GM12873 (cell line): ENCODE data around the gene SELENOW.

Experiments used
- TF ChIP-seq, protein P1 (sequence below): IDR thresholded peaks from 2 replicates; pipeline ENCODE4 v1.5.1; 2012; ENCODE audit warnings: low read depth, mild to moderate bottlenecking, moderate library complexity, low read length, control low read depth; ENCODE audit not compliant: insufficient read depth; ENCODE audit errors: missing control alignments

The SELENOW gene

GRCh38 chr19:47813995-47814328, 35.5 kb downstream of the SELENOW start:
- TF ChIP-seq, protein P1, sequence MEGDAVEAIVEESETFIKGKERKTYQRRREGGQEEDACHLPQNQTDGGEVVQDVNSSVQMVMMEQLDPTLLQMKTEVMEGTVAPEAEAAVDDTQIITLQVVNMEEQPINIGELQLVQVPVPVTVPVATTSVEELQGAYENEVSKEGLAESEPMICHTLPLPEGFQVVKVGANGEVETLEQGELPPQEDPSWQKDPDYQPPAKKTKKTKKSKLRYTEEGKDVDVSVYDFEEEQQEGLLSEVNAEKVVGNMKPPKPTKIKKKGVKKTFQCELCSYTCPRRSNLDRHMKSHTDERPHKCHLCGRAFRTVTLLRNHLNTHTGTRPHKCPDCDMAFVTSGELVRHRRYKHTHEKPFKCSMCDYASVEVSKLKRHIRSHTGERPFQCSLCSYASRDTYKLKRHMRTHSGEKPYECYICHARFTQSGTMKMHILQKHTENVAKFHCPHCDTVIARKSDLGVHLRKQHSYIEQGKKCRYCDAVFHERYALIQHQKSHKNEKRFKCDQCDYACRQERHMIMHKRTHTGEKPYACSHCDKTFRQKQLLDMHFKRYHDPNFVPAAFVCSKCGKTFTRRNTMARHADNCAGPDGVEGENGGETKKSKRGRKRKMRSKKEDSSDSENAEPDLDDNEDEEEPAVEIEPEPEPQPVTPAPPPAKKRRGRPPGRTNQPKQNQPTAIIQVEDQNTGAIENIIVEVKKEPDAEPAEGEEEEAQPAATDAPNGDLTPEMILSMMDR: no peak

GRCh38 chr19:47819858-47820257, 41.4 kb downstream of the SELENOW start:
- TF ChIP-seq, protein P1: no peak

- TF ChIP-seq, protein P1: no peak
Observed at GRCh38 chr19:47820410-47820809, 41.9 kb downstream of the SELENOW start.

- TF ChIP-seq, protein P1: no peak
Observed at GRCh38 chr19:47821460-47822020, 43.0 kb downstream of the SELENOW start, which contains the start of gene CRX. CRX (plus strand) TSS chr19:47821937; CDS start chr19:47834444, 12,507 bp downstream.

DNA sequence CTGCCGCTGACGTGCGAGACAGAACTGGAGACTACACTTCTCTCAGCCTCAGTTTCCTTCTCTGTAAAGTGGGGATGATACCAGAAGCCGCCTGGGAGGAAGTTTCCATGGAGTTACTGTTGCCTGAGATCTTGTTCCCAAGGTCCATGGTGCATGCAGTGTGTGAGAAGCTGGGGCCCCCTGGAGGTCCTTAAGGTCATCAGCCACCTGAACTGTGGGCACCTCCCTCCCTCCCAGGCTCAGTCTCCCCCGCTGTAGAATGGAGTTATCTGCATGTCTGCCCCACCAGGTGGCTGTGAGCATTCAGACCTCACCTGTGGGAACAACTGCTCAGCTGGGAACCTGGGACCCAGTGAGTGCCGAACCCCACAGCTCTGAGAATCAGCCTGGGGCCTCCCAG, 45.9 kb downstream of the SELENOW start:
- TF ChIP-seq, protein P1: peak; percentile 4

DNA sequence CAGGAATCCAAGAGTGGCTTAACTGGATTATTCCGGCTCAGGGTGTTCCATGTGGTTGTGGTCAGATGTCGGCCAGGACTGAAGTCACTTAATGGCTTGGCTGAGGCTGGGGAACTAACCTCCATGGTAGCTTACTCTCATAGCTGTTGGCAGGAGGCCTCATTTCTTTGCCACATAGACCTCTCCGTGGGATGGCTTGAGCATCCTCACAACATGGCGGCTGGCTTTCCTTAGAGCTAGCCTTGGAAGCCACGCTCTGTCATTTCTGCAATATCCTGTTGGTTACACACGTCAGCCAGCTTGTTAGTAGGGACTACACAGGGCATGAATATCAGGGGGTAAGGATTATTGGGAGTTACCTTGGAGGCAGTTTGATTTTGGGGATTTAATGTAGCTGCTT, 48.3 kb downstream of the SELENOW start:
- TF ChIP-seq, protein P1: no peak

DNA sequence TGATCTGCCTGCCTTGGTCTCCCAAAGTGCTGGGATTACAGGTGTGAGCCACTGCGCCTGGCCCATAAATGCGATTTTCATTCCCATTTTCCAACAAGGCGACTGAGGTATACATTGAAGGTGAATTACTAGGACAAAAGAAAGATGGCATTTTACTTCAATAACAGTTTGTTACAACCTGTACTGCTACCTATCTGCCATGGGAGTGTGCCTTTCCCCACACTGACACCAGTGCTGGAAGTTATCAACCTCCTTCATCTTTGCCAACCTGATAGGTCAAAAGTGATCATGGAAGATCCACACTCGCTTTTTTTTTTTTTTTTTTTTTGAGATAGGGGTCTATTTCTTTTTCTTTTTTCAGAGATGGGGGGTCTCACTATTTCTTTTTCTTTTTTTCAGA, 54.2 kb downstream of the SELENOW start:
- TF ChIP-seq, protein P1: peak; percentile 3
